NCI-H345 treated with DMSO at 0.1 percent for 48 hours (cell line): ENCODE data around the gene FABP6.

Experiments
- DNase-seq: peaks from one replicate; lab custom pipeline; 2025; ENCODE audit not compliant: unreplicated experiment; lab: John Stamatoyannopoulos, UW

Gene FABP6

GRCh38 chr5:160260881-160261815, 31.8 kb downstream of the FABP6 start:
- DNase-seq = no peak

DNA sequence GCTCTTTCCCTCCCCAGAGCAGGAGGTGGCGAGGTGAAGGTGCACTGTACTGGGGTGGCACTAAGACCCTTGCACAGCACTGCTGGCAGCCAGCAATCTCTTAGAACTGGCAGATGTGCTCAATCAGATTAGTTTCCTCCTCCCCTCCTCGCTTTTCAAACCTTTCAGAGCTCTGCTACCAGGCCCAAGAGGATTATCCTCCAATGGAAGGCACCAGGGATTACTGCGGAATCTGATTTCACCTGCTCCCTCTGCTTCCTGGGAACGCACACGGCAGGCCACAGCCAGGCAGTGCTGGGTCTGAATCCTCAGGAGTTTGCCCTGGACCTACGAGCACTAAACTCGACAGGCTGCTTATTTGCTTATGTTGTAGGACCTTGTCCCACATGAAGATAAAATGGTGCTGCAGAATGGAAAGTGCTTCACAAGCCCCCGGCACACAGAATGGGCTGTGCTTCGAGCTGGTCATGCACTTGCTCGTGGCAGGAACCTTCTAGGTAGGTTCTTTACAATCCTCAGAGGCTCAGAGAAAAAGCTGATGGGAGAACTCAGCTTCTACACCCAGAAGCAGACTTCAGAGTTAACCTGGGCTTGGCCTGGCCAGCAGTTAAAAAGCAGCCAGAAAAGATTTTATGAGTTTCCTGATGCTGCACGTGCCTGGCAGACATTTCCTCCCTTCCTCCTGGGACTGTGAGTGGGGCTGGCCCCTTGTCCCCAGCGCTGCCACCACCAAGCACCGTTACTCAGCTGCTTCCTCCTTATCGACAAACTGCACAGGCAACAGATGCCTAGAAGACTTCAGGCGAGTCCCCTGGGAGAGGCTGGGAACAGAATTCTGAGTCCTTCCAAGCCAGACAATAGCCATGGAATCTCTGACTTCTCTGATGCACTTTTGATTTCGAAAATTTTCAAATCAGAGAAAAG, 33.1 kb downstream of the FABP6 start:
- DNase-seq = no peak

GRCh38 chr5:160263326-160263855, 34.1 kb downstream of the FABP6 start:
- no peak for DNase-seq

DNA sequence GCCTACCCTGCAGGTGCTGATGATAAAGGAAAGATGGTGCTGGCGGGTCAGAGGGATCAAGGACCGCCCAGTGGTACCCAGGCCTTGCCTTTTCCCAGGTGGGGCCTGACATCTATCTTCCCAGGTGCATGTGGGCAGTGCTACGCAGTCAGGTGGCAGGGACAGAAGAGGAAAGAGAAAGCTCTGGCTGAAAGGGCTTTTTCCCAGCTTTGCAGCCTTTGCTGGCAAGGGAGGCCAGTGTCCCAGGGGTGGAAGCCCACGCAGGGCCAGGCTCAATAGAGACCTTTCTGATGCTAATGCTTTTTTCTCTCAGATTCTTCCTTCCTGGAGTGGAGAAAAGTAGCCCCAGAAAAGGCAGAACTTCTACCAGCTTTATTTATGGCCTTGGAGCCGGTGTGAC, 36.7 kb downstream of the FABP6 start:
- no peak for DNase-seq

DNA sequence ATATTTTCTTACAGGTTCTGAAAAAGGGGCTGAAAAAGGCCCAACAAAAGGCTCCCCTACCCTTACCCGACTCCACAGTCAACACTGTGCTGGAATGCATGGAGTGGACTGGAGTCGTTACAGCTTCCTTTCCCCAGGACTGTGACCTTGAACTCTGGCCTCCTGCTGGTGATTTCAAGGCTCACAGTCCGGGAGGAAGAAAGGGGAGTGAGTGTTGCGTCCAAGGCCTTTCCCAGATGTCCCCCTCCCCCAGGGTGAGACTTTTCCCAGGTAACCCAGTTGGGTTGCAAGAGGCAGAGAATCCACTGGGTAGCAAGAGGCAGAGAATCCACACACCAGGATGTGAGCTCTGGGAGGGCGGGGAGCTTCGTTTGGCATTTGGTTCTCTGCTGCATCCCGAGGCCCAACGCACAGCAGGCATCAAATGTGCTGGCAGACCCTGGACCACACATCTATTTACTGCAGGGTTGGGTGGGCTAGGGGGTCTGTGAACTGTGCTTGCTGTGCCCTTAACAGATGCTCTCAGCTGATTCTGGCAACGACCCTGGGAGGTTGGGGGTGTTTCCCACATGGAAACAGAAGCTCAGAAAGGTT, 37.5 kb downstream of the FABP6 start:
- DNase-seq = no peak

DNA sequence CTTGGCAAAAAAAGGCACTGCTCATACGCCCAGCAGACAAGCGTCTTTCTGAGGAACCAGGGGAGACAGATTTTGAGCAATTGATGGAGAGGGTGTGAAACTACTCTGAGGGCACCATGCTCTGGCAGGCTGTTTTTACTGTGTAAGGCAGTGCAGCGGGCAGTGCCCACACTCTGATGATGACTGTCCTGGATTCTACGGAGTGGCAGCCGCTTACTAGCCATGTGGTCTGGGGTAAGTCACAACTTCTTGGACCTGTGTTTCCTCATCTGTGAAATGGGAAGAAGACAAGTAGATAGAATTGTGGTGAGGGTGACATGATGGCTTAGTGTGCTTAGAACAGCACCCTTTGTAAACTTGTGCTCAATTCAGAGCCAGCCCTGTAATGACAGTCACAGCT, 38.8 kb downstream of the FABP6 start:
- no peak for DNase-seq

DNA sequence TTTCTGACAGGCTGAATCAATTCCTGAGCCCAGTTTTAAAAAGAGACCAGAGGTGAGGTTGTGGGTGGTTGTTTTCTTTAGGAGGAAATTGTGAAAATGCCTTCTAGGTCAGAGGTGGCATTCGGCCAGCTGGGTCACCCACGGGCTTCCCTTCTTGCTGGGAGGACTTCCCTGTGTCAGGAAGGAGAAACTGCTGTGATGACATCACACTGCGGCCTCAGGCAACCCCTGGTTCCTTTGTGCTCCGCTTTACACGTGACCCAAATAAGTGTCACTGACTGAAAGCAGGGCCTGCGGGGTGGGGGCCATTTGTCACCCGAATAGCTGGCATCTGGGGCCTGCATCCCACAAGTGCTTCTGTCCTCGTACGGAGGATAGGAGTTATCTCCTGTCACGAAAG, 39.7 kb downstream of the FABP6 start:
- DNase-seq = no peak

DNA sequence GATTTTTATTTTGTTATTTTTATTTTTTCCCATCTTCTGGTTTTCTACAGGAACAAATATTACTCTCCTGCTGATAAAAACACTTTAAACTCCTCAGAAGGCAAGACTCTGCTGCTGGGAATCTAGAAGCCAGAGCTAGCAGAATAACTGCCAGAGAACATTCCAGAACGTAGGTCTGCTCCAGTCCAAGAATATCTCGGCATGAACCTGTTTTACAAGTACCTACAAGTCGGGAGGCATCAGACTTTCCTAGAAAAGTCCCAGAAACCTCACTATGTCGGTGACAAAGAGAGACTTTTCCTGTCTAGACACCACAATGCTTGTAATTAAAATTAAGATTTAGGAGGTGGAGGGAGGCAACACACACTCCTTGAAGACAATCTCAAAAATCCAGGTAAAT, 41.4 kb downstream of the FABP6 start:
- no peak for DNase-seq

GRCh38 chr5:160271396-160271795, 42.1 kb downstream of the FABP6 start:
- DNase-seq = no peak

DNA sequence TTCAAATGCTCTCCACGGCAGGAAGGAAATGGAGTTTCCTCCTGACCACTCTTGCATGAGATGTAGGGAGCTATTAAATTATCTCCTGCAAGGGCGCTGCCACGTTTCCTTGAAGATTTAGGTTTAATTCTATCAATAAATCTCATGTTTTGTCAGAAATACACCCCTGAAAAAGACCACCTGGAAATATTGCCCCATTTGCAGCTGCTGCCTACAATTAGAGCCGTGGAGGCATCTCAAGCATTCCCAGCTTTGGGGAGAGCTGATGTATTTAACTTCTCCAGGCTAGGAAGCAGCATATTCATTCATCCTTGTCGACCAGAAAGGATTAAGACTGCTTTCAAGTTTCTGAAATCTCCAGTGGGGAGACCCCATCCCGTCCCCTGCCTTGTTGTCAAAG, 42.5 kb downstream of the FABP6 start:
- DNase-seq = no peak

GRCh38 chr5:160272264-160272663, 43.0 kb downstream of the FABP6 start:
- no peak for DNase-seq

DNA sequence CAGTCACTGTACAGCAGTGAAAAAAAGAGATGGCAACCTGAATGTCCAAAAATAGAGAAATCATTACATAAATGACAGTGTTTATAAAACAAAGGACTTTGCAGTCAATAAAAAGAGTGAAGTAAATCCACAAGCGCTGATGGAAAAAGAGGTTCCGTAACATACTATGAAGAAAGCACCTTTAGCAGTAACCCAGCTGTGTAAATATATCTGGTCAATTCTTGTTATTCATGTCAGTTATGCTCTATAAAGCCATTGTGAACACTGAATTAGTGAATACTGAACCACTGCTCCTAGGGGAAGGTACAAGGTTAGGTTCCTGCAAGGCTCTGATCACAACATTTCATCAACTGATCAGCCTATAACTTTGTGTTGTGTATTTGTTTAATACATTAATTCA, 43.6 kb downstream of the FABP6 start:
- no peak for DNase-seq

DNA sequence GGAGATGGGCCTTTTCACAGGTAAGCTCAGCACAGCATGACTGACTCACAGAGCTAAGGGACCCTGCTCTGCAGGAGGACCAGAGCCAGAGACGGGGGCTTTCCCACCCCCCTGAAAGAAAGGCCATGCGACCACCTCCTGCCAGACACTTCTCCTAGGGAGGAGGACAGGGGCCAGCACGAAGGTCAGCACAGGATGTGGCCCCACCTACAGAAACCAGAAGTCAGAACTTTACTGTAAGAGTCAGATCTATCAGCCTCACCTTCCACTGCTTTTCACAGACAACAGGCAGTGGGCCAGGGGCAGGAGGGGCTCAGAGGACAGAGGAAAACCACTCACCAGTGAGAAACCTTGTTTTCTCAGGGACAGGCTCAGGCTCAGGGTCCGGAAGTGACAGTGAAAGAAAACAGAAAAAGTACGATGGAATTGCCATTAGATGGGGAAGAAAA, 45.2 kb downstream of the FABP6 start:
- no peak for DNase-seq

DNA sequence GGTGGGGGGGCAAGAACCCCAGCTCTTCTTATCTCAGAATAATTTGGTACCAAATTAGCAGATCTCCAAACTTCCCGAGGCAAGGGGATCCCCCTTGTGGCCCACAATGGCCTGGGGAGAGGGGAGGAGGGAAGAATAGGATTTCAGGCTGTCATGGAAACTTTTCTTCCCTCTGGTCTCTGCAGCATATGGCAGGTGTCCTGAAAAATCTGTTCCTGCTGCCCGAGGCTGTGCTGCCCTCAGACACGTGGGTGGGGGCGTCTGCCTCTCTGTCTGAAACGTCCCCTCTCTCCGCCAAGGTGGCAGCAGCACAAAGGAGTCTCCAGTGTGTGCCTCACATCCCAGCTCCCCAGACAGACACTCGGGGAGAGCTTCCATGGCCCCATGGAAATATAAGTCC, 49.0 kb downstream of the FABP6 start:
- no peak for DNase-seq

- no peak for DNase-seq
Measured at GRCh38 chr5:160280384-160281095, 51.2 kb downstream of the FABP6 start.

- no peak for DNase-seq
Measured at GRCh38 chr5:160281275-160281674, 52.0 kb downstream of the FABP6 start.

GRCh38 chr5:160284291-160284873, 55.1 kb downstream of the FABP6 start:
- DNase-seq = no peak

DNA sequence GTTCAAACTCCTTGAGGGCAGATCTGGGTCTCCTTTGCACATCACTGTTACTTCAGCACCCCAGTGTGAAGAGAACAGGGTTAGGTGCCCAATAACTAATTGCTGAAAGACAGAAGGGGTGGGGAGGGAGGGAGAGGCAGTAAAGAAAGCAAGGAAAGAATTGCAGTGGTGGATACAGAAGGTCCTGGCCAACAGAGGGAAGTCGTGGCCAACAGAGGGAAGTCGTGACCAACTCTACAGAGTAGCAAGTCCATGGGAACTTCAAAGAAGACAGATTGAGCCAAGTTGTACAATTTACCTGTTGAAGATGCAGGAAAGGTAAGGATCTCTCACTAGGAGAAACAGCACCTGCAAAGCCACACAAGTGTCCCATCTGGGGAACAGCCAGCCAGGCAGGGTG, 56.0 kb downstream of the FABP6 start:
- no peak for DNase-seq

DNA sequence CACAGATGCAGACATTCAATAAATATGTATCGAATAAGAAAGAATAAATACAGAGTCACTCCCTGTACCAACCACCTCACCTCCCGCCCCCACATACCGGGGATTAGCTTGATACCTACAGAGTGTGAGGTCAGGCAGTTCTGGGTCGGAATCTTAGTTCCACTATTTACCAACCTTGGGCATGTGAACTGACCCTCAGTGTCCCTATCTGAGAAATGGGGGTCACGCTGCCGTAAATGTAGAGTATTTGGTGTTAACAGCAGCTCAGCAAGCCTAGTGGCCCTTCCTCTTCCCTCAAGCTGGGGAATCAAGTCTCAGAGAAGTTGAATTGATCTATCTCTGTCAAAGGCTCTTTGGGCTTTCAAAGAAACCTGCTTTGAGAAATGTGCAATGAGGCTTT, 57.6 kb downstream of the FABP6 start:
- DNase-seq = no peak

GRCh38 chr5:160287378-160288051, 58.2 kb downstream of the FABP6 start:
- DNase-seq = no peak
